NCI-H146 treated with DMSO at 0.1 percent for 48 hours (cell line): ENCODE results near the gene CROCC2.

Experiments
- DNase-seq: peaks from one replicate; lab custom pipeline; 2025; ENCODE audit not compliant: unreplicated experiment; lab: John Stamatoyannopoulos, UW

Gene CROCC2

DNA sequence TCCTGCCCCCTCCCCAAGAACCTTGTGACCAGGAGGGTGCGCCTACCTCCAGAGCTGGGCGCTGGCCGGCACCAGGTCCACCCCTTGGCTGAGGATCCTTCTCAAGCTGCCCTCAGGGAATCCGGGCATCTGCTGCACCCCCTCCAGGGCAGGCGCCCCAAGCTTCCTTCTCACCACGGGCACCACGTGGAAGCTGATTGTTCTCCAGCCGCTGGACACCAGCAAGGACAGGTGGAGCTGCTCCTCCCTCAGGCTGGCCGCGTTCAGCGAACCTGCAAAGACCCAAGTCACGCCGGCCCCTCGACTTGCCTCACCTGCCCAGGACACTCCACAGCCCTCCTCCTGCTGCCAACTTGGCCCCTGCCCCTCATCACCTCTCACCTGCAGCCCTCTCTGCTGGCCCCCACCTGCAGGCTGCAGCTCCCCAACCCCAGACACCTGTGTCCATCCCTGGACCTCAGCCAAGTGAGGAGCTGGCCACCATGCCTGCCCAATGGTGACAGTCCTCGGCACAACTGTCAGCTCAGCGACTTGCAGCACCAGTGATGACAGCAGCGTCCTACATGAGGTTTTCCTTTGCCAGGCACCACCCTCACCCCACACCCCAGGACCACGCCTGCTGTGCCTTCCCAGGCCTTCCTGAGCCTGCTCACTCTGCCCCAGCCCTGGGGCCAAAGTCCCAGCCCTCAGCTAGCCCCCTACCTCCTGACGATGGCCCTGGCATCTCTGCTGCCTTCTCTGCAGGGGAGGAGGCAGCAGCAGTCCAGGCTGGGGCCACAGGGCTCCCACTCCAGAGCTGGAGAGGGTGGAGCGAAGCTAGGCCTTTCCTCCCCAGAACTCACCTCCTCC lies 14.4 kb upstream of the CROCC2 start:
- DNase-seq: no peak

- no peak for DNase-seq
Measured at GRCh38 chr2:240892356-240892755, 13.8 kb upstream of the CROCC2 start.

DNA sequence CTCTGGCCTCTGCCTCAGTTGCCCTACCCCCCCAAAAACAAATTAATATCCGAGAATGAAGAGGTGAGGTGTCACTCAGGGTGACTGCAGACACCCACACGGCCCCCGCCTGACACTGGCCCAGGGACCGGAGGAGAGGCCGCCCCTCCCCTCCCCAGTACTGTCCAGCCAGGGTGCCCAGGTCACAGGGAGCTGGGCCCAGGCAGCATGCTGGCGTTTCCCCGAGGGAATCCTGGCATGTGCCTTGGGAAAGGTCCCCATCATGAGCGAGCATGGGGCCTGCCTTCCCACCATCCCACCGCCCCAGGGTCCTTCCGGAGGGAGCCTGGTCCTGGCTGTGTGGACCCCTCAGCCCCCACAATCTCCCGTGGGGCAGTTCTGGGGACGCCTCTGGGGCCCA lies 13.2 kb upstream of the CROCC2 start:
- no peak for DNase-seq

GRCh38 chr2:240893363-240893844 lies 12.7 kb upstream of the CROCC2 start:
- DNase-seq: no peak

- no peak for DNase-seq
Measured at GRCh38 chr2:240894006-240894405, 12.1 kb upstream of the CROCC2 start.

- no peak for DNase-seq
Measured at GRCh38 chr2:240894836-240895558, 11.1 kb upstream of the CROCC2 start.

GRCh38 chr2:240895656-240896388 lies 10.3 kb upstream of the CROCC2 start, which contains the start of gene MAB21L4:
TSS of gene MAB21L4 (minus strand) at chr2:240896156. CDS start at chr2:240895997, 159 bp downstream.
- no peak for DNase-seq

DNA sequence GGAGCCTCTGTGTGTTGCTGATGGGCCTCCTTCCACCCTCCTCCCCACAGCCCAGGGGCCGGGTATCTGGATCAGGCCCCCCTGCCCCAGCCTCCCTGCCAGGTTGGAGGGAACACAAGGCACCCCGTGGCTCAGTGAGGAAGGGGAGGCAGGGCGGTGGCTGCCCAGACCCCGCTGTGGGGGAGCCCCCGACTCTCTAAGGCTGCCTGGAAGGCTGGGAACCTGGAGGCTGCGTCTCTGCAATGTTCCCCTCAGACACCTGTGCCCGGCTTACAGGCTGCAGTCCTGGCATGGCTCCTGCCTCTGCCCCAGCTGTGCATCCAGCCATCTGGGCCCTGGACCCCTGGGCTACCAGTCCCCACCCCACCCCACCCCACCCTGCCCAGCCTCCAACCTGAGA lies 9.7 kb upstream of the CROCC2 start:
- no peak for DNase-seq

- peak; percentile 51 for DNase-seq
Measured at GRCh38 chr2:240896871-240897692, 9.1 kb upstream of the CROCC2 start.

DNA sequence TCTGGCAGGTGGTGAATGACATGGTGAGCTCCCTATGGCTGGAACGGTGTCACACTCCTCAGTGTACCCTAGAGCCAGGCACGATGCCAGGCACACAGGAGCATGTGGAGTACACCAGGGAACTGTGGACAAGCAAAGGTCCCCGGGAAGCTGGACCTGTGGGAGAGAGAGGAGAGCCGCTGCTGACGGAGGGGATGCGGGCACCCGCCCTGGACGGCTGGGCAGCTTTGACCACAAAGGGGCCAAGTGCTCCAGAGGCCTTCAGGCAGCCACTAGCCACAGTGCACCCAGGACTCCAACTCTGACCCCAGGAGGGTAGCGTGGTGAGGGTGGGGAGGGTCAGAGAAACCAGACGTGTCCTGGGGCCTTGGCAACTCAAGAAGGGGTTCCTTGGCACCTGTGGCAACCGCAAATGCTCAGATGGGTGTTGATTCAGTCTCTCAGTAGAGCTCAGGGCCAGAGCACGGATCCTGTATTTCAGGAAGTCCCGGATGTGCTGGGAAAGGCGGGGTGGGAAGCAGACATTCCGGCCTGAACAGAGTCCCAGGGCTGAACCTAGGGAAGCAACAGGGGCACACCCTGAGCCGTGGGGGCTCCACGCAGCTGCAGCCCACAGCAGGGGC lies 7.9 kb upstream of the CROCC2 start:
- DNase-seq: no peak

DNA sequence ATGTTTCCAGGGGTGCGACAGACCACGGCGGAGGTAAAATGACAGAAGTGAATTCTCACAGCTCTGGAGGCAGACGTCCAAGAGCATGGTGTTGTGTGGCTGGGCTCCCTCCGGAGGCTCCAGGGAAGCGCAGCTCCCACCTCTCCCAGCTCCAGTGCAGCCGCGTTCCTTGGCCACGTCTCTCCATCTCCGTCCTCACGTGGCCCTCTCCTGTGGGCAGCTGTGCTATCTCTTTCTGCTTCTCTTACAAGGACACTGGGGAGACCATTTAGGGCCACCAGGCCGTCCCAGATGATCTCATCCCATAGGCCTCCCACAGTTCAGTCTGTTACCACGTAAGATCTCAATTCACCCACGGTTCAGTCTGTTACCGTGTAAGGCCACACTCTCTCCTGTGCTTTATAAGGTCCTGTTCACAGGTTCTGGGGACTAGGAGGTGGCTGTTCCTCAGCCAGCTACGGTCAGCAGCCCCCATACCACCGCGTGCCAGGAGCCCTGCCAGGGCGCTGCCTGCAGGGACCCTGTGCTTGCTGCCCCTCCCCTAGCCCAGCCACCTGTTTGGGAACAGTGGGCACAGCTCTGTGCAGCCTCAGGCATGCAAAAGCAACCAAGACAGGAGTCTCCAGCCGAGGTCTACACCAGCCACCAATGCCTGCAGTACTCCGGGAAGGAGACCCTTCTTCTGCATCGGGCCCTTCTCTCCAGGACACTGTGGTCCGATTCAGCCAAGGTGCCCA lies 7.2 kb upstream of the CROCC2 start:
- DNase-seq: no peak

- no peak for DNase-seq
Measured at GRCh38 chr2:240899468-240899865, 6.7 kb upstream of the CROCC2 start.

GRCh38 chr2:240900141-240900860 lies 5.8 kb upstream of the CROCC2 start:
- no peak for DNase-seq

DNA sequence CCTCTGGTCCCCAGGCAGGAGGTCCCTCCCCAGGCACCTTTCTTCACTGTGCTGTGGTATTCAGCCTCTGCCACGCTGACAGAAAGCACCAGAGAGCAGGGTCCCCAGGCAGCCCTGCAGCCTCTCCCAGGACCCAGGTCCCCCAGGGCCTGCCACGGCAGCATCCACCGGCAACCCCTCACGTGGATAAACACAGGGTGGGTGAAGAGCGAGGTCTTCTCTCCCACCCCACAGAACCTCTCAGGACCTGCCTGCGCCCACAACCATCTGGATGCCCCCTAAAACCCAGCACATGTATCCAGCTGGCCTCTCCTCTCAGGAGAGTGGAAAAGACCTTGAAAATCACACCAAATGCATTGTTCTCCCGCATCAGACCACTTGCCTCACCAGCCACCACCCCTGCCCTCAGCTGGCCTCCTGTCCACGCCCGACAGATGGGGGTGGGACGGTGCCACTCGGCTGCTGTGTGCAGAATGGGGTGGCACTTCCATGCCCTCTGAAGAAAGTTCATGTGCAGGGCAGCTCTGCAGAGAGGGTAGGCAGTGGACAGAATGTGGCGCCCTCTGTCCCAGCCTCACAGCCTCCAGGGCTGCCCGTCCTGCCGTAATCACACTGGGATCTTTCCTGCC lies 4.0 kb upstream of the CROCC2 start:
- no peak for DNase-seq

DNA sequence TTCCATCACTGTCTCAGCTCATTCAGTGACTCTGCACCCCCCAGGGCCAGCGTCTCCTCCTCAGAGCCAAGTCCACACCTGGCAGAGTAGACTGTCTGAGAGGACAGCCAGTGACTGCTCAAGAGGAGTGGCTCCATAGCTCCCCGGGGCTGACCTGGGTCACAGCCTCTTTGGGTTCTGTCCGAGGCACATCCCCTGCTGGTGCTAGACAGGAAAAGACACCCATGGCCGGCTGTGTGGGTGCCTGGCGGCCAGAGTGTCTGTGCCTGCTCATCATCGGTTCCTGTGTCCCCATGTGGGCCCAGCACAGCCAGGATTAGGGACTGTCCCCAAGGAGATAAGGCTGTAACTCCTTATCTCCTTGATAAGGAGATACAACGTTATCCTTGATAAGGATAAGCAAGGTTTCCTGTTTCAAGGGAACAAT lies 3.5 kb upstream of the CROCC2 start:
- no peak for DNase-seq

- DNase-seq: no peak
Measured at GRCh38 chr2:240903191-240904060, 2.7 kb upstream of the CROCC2 start.
